NCI-H2227 treated with DMSO at 0.1 percent for 48 hours (cell line): ENCODE results near the gene MSL1.
A peak's percentile ranks its signal among the peaks of the same experiment; 100 is the strongest.

Source experiments
- DNase-seq: peaks from one replicate; lab custom pipeline; 2025; lab: John Stamatoyannopoulos, UW

MSL1 gene, protein sequence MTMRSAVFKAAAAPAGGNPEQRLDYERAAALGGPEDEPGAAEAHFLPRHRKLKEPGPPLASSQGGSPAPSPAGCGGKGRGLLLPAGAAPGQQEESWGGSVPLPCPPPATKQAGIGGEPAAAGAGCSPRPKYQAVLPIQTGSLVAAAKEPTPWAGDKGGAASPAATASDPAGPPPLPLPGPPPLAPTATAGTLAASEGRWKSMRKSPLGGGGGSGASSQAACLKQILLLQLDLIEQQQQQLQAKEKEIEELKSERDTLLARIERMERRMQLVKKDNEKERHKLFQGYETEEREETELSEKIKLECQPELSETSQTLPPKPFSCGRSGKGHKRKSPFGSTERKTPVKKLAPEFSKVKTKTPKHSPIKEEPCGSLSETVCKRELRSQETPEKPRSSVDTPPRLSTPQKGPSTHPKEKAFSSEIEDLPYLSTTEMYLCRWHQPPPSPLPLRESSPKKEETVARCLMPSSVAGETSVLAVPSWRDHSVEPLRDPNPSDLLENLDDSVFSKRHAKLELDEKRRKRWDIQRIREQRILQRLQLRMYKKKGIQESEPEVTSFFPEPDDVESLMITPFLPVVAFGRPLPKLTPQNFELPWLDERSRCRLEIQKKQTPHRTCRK

GRCh38 chr17:40121181-40122135, at the start of gene MSL1:
MSL1 (plus strand) TSS chr17:40121971; CDS start chr17:40122613, 642 bp downstream.
- DNase-seq: peak; percentile 76

GRCh38 chr17:40072040-40072734, 49.6 kb upstream of the MSL1 start:
- DNase-seq: peak; percentile 34

DNA sequence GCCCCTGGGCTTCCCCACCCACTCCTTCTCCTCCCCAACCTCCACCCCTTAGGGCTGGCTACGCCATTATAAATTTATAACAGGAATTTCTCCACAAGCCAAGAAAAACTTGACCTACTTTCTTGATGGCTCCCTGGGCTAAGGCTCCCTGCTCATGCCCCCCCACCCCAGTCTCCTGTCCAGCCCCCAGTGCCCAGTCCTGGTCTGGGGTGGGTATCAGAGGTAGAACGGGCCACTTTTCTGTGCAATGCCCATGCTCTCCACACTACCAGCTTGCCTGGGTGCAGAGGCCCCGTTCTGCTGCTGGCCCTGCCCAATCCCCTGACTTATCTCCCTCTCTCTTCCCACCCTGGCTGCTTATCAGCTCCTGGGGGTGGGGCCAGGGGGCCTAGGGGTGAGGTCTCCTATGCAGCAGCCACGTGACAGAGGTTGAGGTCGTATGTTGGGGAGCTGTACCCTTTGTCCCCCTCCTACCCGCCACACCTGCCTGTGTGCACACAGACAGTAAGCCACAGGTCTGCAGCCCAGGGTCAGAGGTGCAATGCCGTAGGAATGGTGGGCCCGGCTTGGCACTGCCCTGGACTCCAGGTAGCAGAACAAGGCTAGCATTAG, 48.9 kb upstream of the MSL1 start:
- no peak for DNase-seq

DNA sequence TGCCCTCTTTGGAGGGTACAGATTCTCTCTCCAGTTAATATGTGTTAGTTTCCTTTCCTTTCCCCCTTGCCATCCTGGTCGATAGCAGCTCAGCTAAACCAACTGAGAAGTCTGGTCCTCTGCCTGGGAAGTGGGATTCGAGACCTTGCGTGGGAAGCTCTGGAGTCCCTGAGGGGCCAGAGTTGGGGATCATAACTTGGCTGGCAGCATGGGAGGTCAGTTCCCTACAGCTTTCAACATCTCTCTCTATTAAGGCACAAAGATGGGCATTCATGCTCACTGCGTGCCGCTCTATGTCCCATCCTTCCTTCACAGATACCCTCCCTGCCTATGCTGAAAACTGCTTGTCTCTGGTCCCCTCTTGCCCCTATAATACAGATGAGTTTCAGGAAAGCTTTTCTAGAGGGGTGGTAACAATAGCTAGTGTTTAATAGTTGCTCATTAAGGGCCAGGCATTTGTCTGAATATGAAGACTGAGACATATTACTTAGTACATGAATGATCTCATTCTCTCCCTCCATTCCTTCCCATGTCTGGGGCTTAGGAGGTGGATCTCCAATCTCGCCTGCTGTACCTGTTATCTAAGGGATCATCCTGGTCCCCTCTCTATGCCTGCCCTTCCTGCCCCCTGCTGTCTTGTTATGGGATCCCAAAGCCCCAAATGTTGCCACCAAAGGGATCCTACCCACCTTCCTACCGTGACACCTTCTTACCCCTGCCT, 48.2 kb upstream of the MSL1 start:
- DNase-seq: no peak

DNA sequence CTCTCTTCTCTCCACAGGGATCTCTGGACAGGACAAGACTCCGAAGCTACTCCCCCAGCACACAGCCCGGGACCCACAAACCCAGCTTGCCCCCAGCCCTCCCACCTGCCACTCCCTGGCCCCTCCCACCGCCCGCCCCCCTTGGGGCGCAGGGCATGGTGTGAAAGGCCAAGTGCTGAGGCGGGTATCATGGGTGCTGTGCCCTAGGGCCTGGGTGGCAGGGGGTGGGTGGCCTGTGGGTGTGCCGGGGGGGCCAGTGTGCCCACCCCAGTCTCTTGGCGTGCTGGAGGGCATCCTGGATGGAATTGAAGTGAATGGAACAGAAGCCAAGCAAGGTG, 47.6 kb upstream of the MSL1 start:
- no peak for DNase-seq

- DNase-seq: no peak
Observed at GRCh38 chr17:40074871-40075200, 46.9 kb upstream of the MSL1 start.

DNA sequence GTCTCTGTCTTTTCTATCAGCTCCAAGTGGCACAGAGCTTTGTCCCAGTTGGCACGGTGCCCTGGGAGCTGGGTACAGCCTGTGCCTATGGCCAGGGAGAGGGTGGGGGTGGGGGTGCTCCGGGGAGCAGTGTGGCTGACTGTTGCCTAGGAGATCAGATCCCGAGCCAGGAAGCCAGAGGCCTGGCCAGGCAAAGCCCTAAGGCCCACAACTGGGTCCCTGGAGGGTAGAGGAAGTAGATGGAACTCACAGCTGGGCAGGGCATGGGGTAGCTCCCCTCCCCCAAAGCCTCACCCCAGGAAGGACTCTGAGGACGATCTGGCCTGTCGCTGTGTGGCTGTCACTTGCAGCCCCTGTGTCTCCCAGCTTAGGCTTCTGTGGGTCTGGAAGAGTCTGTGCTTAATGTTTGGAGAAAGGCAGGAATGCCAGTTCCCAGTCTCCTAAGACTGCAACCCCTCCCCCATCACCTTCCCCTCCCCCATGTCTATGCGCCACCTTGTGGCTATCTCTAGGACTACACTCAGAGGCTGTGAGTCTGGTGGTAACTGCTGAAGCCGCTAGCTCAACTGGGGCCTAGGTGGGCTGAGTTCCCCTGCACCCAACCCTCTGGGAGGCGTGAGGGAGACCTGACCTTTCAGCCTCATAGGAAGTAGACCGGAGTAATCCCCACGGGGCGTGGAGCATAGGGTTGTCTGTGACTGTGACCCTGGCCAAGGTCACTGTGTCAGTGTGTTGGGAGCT, 46.4 kb upstream of the MSL1 start:
- DNase-seq: peak; percentile 21

- DNase-seq: no peak
Observed at GRCh38 chr17:40075942-40076498, 45.8 kb upstream of the MSL1 start.

DNA sequence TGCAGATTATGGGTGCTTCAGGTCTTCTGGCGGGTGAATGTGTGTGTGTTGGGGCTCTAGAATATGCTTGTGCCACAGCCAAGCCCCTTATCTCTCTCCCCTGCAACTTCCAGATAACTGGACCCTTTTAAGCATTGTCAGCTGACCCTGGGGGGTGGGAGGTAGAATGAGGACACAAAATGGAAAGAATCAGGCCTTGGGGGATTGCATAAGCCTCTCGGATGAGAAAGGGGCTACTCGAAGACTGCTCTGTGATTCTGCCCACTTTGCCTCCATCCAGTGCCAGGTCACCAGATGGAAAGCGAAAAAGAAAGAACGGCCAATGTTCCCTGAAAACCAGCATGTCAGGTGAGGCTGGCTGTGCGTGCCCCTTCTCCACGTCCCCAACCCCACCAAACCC, 45.2 kb upstream of the MSL1 start:
- no peak for DNase-seq

- DNase-seq: no peak
Observed at GRCh38 chr17:40079545-40079944, 42.2 kb upstream of the MSL1 start.

DNA sequence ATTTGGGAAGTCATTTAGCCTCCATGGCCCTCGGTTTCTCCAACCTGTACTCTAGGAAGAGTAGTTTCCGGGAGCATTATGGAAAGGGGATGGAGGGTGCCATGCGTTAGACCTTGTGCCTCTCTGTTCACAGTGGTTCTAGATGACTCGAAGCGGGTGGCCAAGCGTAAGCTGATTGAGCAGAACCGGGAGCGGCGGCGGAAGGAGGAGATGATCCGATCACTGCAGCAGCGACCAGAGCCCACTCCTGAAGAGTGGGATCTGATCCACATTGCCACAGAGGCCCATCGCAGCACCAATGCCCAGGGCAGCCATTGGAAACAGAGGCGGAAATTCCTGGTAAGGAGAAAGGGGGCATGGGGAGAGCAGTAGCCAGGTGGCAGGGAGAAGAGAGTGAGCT, 37.3 kb upstream of the MSL1 start:
- DNase-seq: no peak

GRCh38 chr17:40086150-40087044, 35.4 kb upstream of the MSL1 start:
- DNase-seq: peak; percentile 16

DNA sequence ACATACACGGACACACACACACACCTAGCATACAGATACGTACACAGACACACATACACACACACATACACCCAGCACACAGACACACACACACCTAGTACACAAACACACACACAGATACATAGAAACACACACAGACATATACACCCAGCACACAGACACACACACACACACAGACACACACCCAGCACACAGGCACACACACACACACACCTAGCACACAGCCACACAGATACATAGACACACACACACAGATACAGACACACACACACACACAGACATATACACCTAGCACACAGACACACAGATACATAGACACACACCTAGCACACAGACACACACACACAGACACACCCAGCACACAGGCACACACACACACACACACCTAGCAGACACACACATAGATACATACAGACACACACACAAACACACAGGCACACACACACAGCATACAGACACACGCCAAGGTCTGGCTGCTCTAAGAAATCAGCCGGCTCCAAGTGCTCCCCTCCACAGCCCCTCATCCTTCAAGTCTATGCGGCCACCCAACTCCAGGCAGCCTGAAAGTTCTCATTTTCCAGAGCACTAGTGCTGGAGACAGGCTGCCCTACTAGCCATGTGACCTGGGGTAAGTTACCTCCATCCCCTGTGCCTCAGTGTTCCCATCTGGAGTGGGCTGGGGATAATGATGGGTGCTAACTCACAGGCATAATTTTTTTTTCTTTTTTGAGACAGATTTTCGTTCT, 34.5 kb upstream of the MSL1 start:
- DNase-seq: no peak

GRCh38 chr17:40087903-40088718, 33.7 kb upstream of the MSL1 start:
- no peak for DNase-seq

GRCh38 chr17:40089077-40089895, 32.5 kb upstream of the MSL1 start:
- DNase-seq: no peak
